Heart left ventricle (tissue), 16 donors: ENCODE measurements around the gene SPTBN4. TPM values are rescaled to one million over a fixed set of nuclear protein-coding genes. Genes with fewer than 3 reads are reported as not detected.
A peak's percentile ranks its signal among the peaks of the same experiment; 100 is the strongest.

Experiments
- ATAC-seq, 4 donors: fragments of 200-7000 bp; cut with Tn5 transposase; one replicate each; pipeline ENCODE4 v1.9.1; 2020 to 2022; ENCODE audit warnings: moderate library complexity in 4 of 4, mild to moderate bottlenecking in 3 of 4, moderate number of reproducible peaks in 1 of 4
- DNase-seq, 5 donors: peaks; one replicate each; pipeline ENCODE4 v3.0.0-alpha.2; 2020
- H3K27ac ChIP-seq, 12 donors: fragments of 200-600 bp; sonication (generic) in 4 of 12; one replicate each; pipeline versions ENCODE4 v1.5.0 to v1.8.0; 2016 to 2022; ENCODE audit warnings: mild to moderate bottlenecking in 2 of 12
- H3K27me3 ChIP-seq, 9 donors: fragments of 200-600 bp; sonication (generic) in 2 of 9; one replicate each; pipeline versions ENCODE4 v1.5.1 to v1.8.0; 2016 to 2022; ENCODE audit warnings: mild to moderate bottlenecking in 3 of 9
- H3K36me3 ChIP-seq, 9 donors: fragments of 200-600 bp; sonication (generic) in 2 of 9; one replicate each; pipeline versions ENCODE4 v1.5.0 to v1.8.0; 2018 to 2022; ENCODE audit warnings: mild to moderate bottlenecking in 2 of 9
- H3K4me1 ChIP-seq, 12 donors: fragments of 200-600 bp; sonication (generic) in 4 of 12; one replicate each; pipeline versions ENCODE4 v1.5.0 to v1.8.0; 2016 to 2022; ENCODE audit warnings: mild to moderate bottlenecking in 3 of 12
- H3K4me3 ChIP-seq, 12 donors: fragments of 200-600 bp; sonication (generic) in 4 of 12; one replicate each; pipeline versions ENCODE4 v1.5.0 to v1.8.0; 2017 to 2022; ENCODE audit warnings: mild to moderate bottlenecking in 9 of 12, moderate library complexity in 4 of 12
- H3K9me3 ChIP-seq, 12 donors: fragments of 200-600 bp; sonication (generic) in 4 of 12; one replicate each; pipeline versions ENCODE4 v1.5.0 to v1.8.0; 2016 to 2022; ENCODE audit warnings: mild to moderate bottlenecking in 1 of 12
- CTCF ChIP-seq, 12 donors: fragments of 200-600 bp; sonication (generic) in 4 of 12; IDR thresholded peaks; one replicate each; pipeline versions ENCODE4 v1.5.0 to v1.8.0; 2018 to 2022; ENCODE audit warnings: antibody characterized with exemption in 12 of 12, mild to moderate bottlenecking in 5 of 12
- POLR2A ChIP-seq, 2 donors: fragments of 450-650 bp; IDR thresholded peaks; one replicate each; pipeline ENCODE4 v1.6.1; 2017; ENCODE audit warnings: antibody characterized with exemption in 2 of 2, mild to moderate bottlenecking in 2 of 2, moderate library complexity in 2 of 2
- WGBS, 4 donors: extraction: QIAGEN DNeasy Blood & Tissue Kit in 2 of 4; methylation state at CpG; one replicate each; pipeline versions ENCODE4 v1.1.5 to v1.1.7; 2013 to 2018; 5-methylcytosine and 5-hydroxymethylcytosine counted together
- intact Hi-C, 10 donors: fragments of 100-400 bp; cut with DNase I; formaldehyde crosslinking; loops; one replicate each; pipeline versions ENCODE4 v1.11.1 to v1.14.2; 2022
- polyA plus RNA-seq, 2 donors: library from polyadenylated mRNA; stranded (reverse); fragments of 200-250 nt; gene quantifications; one replicate each; pipeline ENCODE4 v1.2.3, GENCODE V29; 2013
- total RNA-seq, 9 donors: library from RNA; depleted of rRNA in 2 of 9; stranded (reverse); fragments of >200 nt in 2 of 9; fragmentation: NEBNext Ultra II Directional in 3 of 9; extraction: Animal tissue kit (Norgen Biotek cat#: 25700) in 3 of 9; gene quantifications; one replicate each; pipeline versions ENCODE4 v1.1.0 to v1.2.4, GENCODE V29; 2016 to 2023
- donor health status: ischemic (EF 13 %, LVEDD 7.1; RV severe dilation, severe dysfunction).
- donor health status: healthy with polysubstance abuse.
- donor health status: DM: no; HTN: yes; CAD: no.
- donor health status: DM: no; HTN: no; CAD: no.
- donor health status: ischemic (EF 25% LVEDD 6.9; RV normal size, moderate dysfunction).
- donor health status: ischemic (EF 25% LVEDD 5.7; RV mildly dilated, moderate dysfunction).
- donor health status: healthy.
- donor health status: DM: yes; HTN: yes; CAD: no.
- donor health status: ischemic (EF 35%, LVEDD 5.7; RV mildly dilated, moderate dysfunction).
- donor health status: nonischemic (EF 11% LVEDD 7.7; RV severe dilation, severe dysfunction).
- donor health status: DM: yes; HTN: yes; CAD: no.
- donor health status: PGD.
- donor health status: ischemic (EF 29% LVEDD 5.4; RV normal size, mild dysfunction).
- donor health status: nonischemic (EF 23%, LVEDD 6.1; RV moderate dilation, normal function).

Gene SPTBN4
- total and polyA plus RNA-seq, 11 donors: 1.9 to 8.7 (median 4.2) TPM

GRCh38 chr19:40585982-40586422, 119.2 kb downstream of the SPTBN4 start:
- Histone ChIP-seq H3K4me1 (peaks cover 0 to 11% (median 0%) of the 10 kb centered on the region in 12 donors), H3K4me3 (no peak overlapping the region), H3K27me3 (no peaks in the 10 kb centered on the region), H3K36me3 (peaks cover 0 to 82% (median 38%) of the 10 kb centered on the region in 9 donors), H3K9me3 (no peaks in the 10 kb centered on the region), H3K27ac (peak overlapping the region in 1 of 12 donors; percentile 71)
- no peak for DNase-seq
- no peak for TF ChIP-seq POLR2A (IDR thresholded peaks at IDR 0.05)
- no peak for TF ChIP-seq CTCF (IDR thresholded peaks at IDR 0.05)
- 92 to 100% (median 97%) methylated on average over 2 of the region's 2 CpGs for WGBS, 4 donors
- ATAC-seq: no peak
- intact Hi-C loops: no loop called here

GRCh38 chr19:40586611-40587010, 119.8 kb downstream of the SPTBN4 start:
- DNase-seq: no peak
- TF ChIP-seq CTCF (IDR thresholded peaks at IDR 0.05): no peak
- no peak for TF ChIP-seq POLR2A (IDR thresholded peaks at IDR 0.05)
- peaks cover 0 to 11% (median 0%) of the 10 kb centered on the region in 12 donors for H3K4me1 ChIP-seq
- H3K27ac ChIP-seq: no peak overlapping the region
- no peak overlapping the region for H3K4me3 ChIP-seq
- intact Hi-C loops: no loop called here
- H3K27me3 ChIP-seq: no peaks in the 10 kb centered on the region
- no peak for ATAC-seq
- peaks cover 0 to 82% (median 32%) of the 10 kb centered on the region in 9 donors for H3K36me3 ChIP-seq
- no peaks in the 10 kb centered on the region for H3K9me3 ChIP-seq
- WGBS, 4 donors: 96 to 99% (median 97%) methylated on average over 14 of the region's 14 CpGs

- intact Hi-C loops: no loop called here
- Histone ChIP-seq H3K4me1 (peaks cover 0 to 11% (median 0%) of the 10 kb centered on the region in 12 donors), H3K9me3 (no peaks in the 10 kb centered on the region), H3K27ac (no peak overlapping the region), H3K27me3 (no peaks in the 10 kb centered on the region), H3K4me3 (no peak overlapping the region), H3K36me3 (peaks cover 0 to 66% (median 25%) of the 10 kb centered on the region in 9 donors)
- TF ChIP-seq CTCF (IDR thresholded peaks at IDR 0.05) (no peak), POLR2A (IDR thresholded peaks at IDR 0.05) (no peak)
- ATAC-seq (peak in 1 of 4 donors; percentile 36), DNase-seq (no peak)
- 85 to 93% (median 88%) methylated on average over 18 to 19 of the region's 19 CpGs for WGBS, 4 donors
Measured at GRCh38 chr19:40588110-40588854, 121.5 kb downstream of the SPTBN4 start.

GRCh38 chr19:40588926-40589569, 122.2 kb downstream of the SPTBN4 start:
- 86 to 92% (median 90%) methylated on average over 8 to 9 of the region's 9 CpGs for WGBS, 4 donors
- intact Hi-C loops: no loop called here
- DNase-seq (no peak), ATAC-seq (no peak)
- no peaks in the 10 kb centered on the region for H3K27me3 ChIP-seq
- H3K27ac ChIP-seq: no peak overlapping the region
- H3K4me3 ChIP-seq: no peak overlapping the region
- H3K4me1 ChIP-seq: peaks cover 0 to 11% (median 0%) of the 10 kb centered on the region in 12 donors
- no peaks in the 10 kb centered on the region for H3K9me3 ChIP-seq
- H3K36me3 ChIP-seq: peaks cover 0 to 59% (median 22%) of the 10 kb centered on the region in 9 donors
- TF ChIP-seq CTCF (IDR thresholded peaks at IDR 0.05): no peak
- TF ChIP-seq POLR2A (IDR thresholded peaks at IDR 0.05): no peak
